Measurements from ENCODE around the gene SPAG16. TPM values are rescaled to one million over a fixed set of nuclear protein-coding genes. Genes with fewer than 3 reads are reported as not detected.

The SPAG16 gene
- total RNA-seq, 1 donor from 2014 or later = 20.6 TPM

GRCh38 chr2:213566846-213567245 is 282.6 kb downstream of the SPAG16 start:
- intact Hi-C loops (cut with micrococcal nuclease) = no loop called here
- H3K27me3 ChIP-seq (ENCODE audit: low read depth) = no peaks in the 10 kb centered on the region
- no peak overlapping the region for H3K27ac ChIP-seq (replicated peaks)
- H3K4me3 ChIP-seq = no peak overlapping the region
- TF ChIP-seq CTCF (IDR thresholded peaks at IDR 0.05; ENCODE audit: borderline replicate concordance) = no peak
- no peaks in the 10 kb centered on the region for H3K36me3 ChIP-seq
- peaks cover 25% of the 10 kb centered on the region for H3K9me3 ChIP-seq (replicated peaks)
- no peaks in the 10 kb centered on the region for H3K4me1 ChIP-seq
- DNase-seq = no peak

GRCh38 chr2:213609570-213610170 is 325.4 kb downstream of the SPAG16 start:
- Histone ChIP-seq H3K4me3 (no peak overlapping the region), H3K4me1 (no peaks in the 10 kb centered on the region), H3K9me3 (replicated peaks) (no peaks in the 10 kb centered on the region), H3K27ac (replicated peaks) (no peak overlapping the region), H3K27me3 (ENCODE audit: low read depth) (no peaks in the 10 kb centered on the region), H3K36me3 (no peaks in the 10 kb centered on the region)
- TF ChIP-seq CTCF (IDR thresholded peaks at IDR 0.05; ENCODE audit: borderline replicate concordance) = no peak
- no peak for DNase-seq
- intact Hi-C loops (cut with micrococcal nuclease) = no loop called here

DNA sequence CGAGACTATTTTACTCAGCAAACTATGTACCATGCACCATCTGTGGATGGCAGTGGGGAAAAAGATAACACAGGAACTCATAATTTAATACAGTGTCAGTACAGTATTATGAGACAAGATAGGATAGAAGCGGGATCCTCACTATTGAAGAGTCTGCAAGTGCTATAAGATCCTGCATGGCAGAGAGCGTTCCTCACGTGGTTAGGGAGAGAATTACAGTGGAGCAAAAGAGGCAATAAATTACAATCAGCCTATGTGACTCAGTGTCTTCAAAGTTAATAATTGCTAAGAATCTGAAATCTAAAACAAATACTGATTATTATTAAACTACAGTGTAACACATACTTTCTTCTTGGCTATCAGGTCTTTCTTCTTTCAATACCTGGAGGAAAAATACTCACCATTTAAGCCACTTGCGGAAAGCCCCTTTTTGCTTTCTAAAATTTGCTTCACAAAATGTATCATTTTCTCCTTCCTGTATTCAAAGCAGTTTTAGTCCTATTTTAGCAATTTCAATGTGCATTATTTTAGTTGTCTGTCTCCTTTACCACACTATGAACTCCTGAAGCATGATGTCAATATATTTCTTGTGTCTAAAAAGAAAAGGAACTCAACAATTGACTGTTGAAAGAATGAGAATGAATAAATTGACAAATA is 342.9 kb downstream of the SPAG16 start:
- peaks cover 18% of the 10 kb centered on the region for H3K9me3 ChIP-seq (replicated peaks)
- H3K4me3 ChIP-seq = no peak overlapping the region
- H3K27me3 ChIP-seq (ENCODE audit: low read depth) = no peaks in the 10 kb centered on the region
- intact Hi-C loops (cut with micrococcal nuclease) = no loop called here
- no peaks in the 10 kb centered on the region for H3K4me1 ChIP-seq
- no peak overlapping the region for H3K27ac ChIP-seq (replicated peaks)
- DNase-seq = no peak
- no peak for TF ChIP-seq CTCF (IDR thresholded peaks at IDR 0.05; ENCODE audit: borderline replicate concordance)
- H3K36me3 ChIP-seq = no peaks in the 10 kb centered on the region

- no peak for TF ChIP-seq CTCF (IDR thresholded peaks at IDR 0.05; ENCODE audit: borderline replicate concordance)
- H3K36me3 ChIP-seq = no peaks in the 10 kb centered on the region
- DNase-seq = no peak
- no peak overlapping the region for H3K4me3 ChIP-seq
- H3K4me1 ChIP-seq = no peaks in the 10 kb centered on the region
- no peaks in the 10 kb centered on the region for H3K27me3 ChIP-seq (ENCODE audit: low read depth)
- H3K9me3 ChIP-seq (replicated peaks) = peaks cover 26% of the 10 kb centered on the region
- no peak overlapping the region for H3K27ac ChIP-seq (replicated peaks)
- intact Hi-C loops (cut with micrococcal nuclease) = no loop called here
Observed at GRCh38 chr2:213627835-213628460, 343.7 kb downstream of the SPAG16 start.

DNA sequence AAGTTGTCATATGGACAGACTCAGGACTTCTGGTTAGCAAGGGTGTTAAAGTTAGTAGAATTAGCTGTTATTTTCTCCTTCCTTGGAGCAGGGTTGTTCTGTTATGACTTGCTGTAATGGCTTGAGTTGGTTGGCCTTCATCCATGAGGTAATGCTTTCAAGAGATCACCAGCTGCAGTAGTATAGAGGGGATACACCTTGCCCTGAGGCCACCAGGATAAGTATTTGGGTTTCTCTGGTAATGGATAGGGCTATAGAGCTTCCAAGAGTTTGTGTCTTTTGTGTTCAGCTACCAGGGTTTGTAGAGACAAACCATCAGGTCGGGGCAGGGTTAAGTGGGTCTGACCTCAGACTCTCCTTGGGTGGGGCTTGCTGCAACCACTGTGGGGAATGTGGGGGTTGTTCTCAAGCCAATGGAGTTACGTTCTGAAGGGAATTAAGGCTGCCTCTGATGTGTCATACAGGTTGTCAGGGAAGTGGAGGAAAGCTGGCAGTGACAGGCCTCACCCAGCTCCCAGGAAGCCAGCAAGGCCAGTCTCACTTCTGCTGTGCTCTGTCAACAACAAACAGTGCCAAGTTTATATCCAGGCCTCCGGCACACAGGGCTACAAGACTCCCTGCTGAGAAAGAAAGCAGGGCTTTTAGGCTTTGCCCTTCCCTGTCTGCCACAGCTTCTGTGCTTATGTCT is 356.6 kb downstream of the SPAG16 start:
- H3K36me3 ChIP-seq = no peaks in the 10 kb centered on the region
- peaks cover 21% of the 10 kb centered on the region for H3K9me3 ChIP-seq (replicated peaks)
- no peak for TF ChIP-seq CTCF (IDR thresholded peaks at IDR 0.05; ENCODE audit: borderline replicate concordance)
- intact Hi-C loops (cut with micrococcal nuclease) = no loop called here
- DNase-seq = no peak
- no peak overlapping the region for H3K4me3 ChIP-seq
- no peaks in the 10 kb centered on the region for H3K27me3 ChIP-seq (ENCODE audit: low read depth)
- H3K27ac ChIP-seq (replicated peaks) = no peak overlapping the region
- no peaks in the 10 kb centered on the region for H3K4me1 ChIP-seq
